IPS DF 4.7 (cell line): ENCODE measurements around the gene VAV2.

Source experiments
- DNase-seq: peaks from one replicate; pipeline ENCODE4 v3.0.0-alpha.2; 2013; ENCODE audit warnings: low spot score; ENCODE audit errors: extremely low read depth

VAV2 gene

DNA sequence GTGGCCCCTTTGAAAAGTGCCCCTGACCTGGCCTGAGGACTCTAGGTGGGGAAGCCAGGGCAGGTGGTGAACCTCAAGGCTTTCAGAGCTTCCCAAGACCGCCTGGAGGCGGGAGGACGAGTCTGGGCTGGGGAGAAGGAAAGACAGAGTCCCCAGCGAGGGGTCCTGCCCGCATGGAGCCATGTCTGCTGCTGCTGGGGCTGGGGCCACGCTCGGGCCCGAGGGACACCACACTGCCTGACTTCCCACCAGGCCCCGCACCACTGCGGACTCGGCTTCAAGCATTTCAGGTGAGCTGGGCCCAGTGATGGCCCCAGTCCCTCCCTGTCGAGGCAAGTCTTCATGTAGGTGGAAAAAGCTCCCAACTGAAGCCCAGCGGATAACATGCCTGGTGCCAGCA is 191.9 kb downstream of the VAV2 start:
- DNase-seq: no peak

GRCh38 chr9:133799716-133800115 is 192.4 kb downstream of the VAV2 start:
- no peak for DNase-seq

- no peak for DNase-seq
Measured at GRCh38 chr9:133799106-133799505, 193.0 kb downstream of the VAV2 start.

DNA sequence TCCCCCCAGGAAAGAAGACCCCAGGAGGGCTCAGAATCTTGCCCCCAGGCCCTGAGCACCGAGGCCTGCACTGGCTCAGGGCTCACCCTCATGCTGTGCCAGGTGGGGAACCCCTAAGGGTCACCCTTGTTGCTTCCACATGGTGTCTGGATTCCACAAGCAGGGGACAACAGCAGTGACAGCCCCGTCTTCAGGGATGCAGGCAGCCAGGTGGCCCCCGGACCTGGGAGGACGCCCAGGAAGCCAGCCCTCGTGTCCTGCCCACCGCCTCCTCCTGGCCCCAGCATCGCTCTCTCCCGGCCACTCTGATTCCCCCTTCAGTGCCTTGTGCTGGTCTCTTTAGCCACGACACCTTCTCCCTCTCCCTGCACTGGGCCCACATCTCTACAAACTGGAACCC is 194.0 kb downstream of the VAV2 start:
- no peak for DNase-seq

- no peak for DNase-seq
Measured at GRCh38 chr9:133797406-133798105, 194.6 kb downstream of the VAV2 start.

- no peak for DNase-seq
Measured at GRCh38 chr9:133796562-133796961, 195.6 kb downstream of the VAV2 start.

- no peak for DNase-seq
Measured at GRCh38 chr9:133795049-133795448, 197.1 kb downstream of the VAV2 start.

- DNase-seq: no peak
Measured at GRCh38 chr9:133794016-133794760, 197.9 kb downstream of the VAV2 start.

- no peak for DNase-seq
Measured at GRCh38 chr9:133793471-133793870, 198.7 kb downstream of the VAV2 start.

DNA sequence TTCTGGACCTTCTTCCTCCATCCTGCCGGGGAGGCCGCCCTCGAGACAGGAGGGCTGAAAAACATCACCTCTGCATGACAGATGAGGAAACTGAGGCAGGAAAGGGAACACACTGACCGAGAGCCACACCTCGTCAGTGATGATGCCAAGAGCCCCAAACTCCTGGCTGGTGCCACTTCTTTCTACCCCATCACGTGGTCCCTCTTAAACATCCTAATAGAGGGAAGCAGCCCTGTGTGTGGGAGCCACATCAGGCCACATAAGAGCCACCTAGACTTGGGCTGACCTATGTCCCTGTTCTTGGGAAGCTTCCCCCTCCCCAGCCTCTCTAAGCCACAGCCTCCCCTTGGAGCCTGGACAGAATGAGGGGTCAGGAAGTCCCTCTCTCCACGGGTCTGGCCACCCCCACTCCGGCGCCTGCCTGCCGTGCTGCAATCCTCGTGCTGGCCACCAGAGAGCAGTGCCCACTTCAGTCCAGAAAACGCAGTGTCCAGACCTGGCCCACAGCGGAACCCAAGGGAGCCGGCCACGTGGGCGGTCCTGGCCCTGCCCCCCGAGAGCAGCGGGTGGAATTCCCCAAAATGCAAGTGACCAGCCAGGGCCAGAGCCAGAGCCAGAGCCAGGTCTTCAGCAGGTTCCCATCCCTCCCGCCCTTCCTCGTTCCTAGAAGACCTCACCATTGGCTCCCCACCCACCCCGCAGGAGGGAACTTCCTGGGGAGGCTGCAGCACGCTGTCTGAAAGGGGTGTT is 199.2 kb downstream of the VAV2 start:
- no peak for DNase-seq

DNA sequence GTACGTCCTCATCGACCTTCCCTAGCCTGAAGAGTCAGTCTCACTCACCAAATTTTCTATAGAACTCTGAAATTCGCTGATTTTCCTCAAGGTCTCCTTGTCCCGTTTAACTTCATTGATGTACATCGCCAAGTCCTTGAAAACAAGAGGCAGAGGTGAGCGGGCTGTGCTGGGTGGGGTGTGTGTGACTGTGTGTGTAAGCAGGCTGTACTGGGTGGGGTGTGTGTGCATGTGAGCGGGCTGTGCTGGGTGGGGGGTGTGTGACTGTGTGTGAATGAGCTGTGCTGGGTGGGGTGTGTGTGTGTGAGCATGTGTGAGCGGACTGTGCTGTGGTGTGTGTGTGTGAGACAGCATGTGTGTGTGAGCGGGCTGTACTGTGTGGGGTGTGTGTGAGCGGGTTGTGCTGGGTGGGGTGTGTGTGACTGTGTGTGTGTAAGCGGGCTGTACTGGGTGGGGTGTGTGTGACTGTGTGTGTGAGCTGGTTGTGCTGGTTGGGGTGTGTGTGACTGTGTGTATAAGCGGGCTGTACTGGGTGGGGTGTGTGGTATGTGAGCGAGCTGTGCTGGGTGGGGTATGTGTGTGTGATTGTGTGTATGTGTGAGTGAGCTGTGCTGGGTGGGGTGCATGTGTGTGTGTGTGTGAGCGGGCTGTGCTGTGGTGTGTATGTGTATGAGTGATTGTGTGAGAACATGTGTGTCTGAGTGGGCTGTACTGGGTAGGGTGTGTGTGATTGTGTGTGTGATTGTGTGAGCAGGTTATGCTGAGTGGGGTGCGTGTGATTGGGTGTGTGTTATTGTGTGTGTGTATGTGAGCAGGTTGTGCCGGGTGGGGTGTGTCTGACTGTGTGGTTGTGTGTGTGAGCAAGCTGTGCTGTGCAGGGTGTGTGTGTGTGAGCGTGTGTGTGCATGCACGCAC is 200.1 kb downstream of the VAV2 start:
- no peak for DNase-seq

DNA sequence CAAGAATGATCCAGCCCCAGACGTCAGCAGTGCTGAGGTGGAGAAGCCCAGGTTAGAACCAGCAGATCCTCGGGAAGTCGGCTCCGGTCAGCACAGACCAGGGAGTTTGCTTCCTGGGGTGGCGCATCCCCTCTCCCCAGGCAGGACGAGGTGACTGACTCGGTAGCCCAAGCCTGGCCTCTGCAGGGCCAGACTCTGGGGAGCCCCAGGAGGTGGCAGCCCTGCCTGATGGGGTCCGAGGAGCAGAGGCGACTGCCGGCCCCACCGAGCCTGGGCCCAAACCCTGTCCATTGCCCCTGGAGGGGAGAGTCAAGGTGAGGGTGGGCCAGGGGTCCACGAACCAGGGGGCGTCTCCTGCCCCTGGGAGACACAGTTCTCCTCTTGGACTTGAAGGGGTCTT is 201.1 kb downstream of the VAV2 start:
- DNase-seq: no peak

- no peak for DNase-seq
Measured at GRCh38 chr9:133789778-133790177, 202.3 kb downstream of the VAV2 start.

DNA sequence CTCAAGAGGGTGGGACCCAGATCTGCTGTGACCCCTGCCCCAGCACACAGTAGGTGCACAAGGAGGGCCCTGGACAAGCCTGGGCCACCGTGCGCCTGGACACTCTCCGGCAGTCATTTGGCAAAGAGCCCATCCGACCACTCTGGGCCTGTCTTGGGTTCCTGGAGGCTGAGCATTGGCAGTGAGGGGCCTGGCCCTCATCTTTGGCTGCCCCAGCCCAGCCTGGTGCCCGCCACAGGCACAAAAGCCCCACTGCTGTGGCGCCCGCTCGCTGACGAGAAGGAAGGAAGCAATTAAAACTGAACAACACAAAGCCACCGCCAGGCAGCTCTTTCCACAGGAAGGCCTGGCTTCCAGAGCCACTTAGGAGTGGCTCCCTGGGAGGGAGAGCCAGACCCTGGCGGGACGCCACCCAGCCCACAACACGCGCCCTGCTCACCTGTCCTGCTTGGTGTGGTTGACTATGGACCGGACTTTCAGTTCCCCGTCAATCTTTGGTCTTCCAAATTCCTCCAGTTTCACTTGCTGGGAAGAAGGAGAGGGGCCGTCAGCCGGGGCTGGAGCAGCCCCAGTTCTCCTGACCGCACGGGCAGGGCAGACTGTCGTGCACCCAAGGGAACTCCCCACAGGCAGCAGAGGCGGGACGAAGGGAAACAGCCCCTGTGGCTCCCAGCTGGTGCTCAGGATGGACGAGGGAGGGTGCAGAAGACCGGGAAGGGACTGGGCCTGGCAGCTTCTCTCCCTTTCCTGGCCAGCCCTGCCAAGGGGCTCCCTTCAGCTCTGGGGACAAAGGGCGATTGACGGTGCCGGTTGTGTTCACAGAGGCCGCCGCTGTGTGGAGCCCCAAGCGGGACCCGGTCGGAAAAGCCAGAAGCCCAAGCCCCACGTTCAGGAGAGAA is 203.1 kb downstream of the VAV2 start:
- no peak for DNase-seq

DNA sequence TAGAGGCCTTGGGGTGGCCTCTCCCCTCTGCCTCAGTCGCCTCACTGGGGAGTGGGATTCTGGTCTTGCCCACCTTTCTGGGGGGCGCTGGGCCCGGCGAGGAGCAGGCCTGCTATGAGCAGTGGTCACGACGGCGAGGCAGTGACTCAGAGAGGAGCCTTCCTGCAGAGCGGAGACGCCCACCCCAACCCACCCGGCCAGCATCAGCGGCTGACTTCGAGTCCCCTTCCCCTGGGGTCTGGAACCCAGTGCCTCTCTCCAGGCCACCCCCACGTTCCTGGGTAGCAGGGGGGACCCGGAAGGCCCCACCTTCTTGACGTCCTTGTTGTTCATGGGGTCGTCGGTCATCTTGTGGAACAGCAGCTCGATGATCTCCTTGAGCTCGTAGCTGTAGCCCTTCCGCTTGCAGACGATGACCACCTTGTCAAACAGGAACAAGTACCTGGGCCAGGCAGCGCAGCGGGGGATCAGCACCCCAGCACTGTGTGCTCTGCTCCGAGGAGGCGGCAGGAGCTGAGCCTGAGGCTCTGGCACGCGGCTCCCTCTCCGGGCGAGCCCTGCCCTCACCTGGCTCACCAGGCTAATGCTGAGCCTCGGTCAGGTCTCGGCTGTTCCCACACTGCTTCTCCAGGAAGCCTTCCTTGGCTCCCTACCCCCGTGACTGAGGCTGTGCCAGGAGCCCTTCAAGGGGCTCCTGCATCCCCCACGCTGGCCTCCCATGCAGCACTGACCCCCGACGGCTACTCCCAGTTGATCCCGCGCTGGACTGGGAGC is 203.9 kb downstream of the VAV2 start:
- DNase-seq: no peak

- no peak for DNase-seq
Measured at GRCh38 chr9:133787754-133788025, 204.4 kb downstream of the VAV2 start.

GRCh38 chr9:133786907-133787753 is 205.0 kb downstream of the VAV2 start:
- no peak for DNase-seq

GRCh38 chr9:133786371-133786753 is 205.8 kb downstream of the VAV2 start:
- no peak for DNase-seq
